ENCODE measurements around the gene PEX13. TPM values are rescaled to one million over a fixed set of nuclear protein-coding genes. Genes with fewer than 3 reads are reported as not detected.
A peak's percentile ranks its signal among the peaks of the same experiment; 100 is the strongest.
"Not testable (repeated sequence)": the region's sequence is repeated elsewhere in the genome, so short reads cannot be mapped to it uniquely, and the experiment has no call there.

The PEX13 gene
- polyA plus RNA-seq, 3 donors from 2014 or later = 9.1 to 16.3 (median 9.7) TPM

GRCh38 chr2:60987656-60988055 lies 29.9 kb upstream of the PEX13 start:
- Mint-ChIP-seq H3K27ac (peak overlapping the region in 1 of 6 donors; percentile 53), H3K4me1 (peaks cover 4 to 18% of the 10 kb centered on the region in 2 donors), H3K36me3 (peaks cover 6 to 21% (median 20%) of the 10 kb centered on the region in 3 donors)
- H3K9me3 Mint-ChIP-seq; H3K27me3 Mint-ChIP-seq (ENCODE audit: low read depth in 3 of 3); DNase-seq; H3K4me3 Mint-ChIP-seq: not testable (repeated sequence)

GRCh38 chr2:60989259-60989658 lies 28.3 kb upstream of the PEX13 start:
- no peak for DNase-seq
- peaks cover 6 to 24% (median 18%) of the 10 kb centered on the region in 3 donors for H3K36me3 Mint-ChIP-seq
- peak overlapping the region in 3 of 6 donors; percentile 3 to 44 (median 28) for H3K27ac Mint-ChIP-seq
- H3K9me3 Mint-ChIP-seq = peaks cover 0 to 4% (median 0%) of the 10 kb centered on the region in 6 donors
- H3K4me1 Mint-ChIP-seq = peaks cover 16 to 34% of the 10 kb centered on the region in 2 donors
- peaks cover 2 to 6% (median 3%) of the 10 kb centered on the region in 3 donors for H3K27me3 Mint-ChIP-seq (ENCODE audit: low read depth in 3 of 3)
- no peak overlapping the region for H3K4me3 Mint-ChIP-seq

GRCh38 chr2:60991644-60992043 lies 25.9 kb upstream of the PEX13 start:
- Mint-ChIP-seq H3K36me3 (peaks cover 3 to 20% (median 18%) of the 10 kb centered on the region in 3 donors), H3K4me1 (peaks cover 16 to 35% of the 10 kb centered on the region in 2 donors), H3K4me3 (peak overlapping the region in 1 of 5 donors; percentile 5), H3K27ac (peak overlapping the region; percentile 60 to 99 (median 97)), H3K27me3 (ENCODE audit: low read depth in 3 of 3) (peaks cover 2 to 6% (median 3%) of the 10 kb centered on the region in 3 donors), H3K9me3 (peaks cover 0 to 4% (median 0%) of the 10 kb centered on the region in 6 donors)
- DNase-seq = no peak

GRCh38 chr2:60992985-60993392 lies 24.5 kb upstream of the PEX13 start:
- H3K4me1 Mint-ChIP-seq = peaks cover 18 to 40% of the 10 kb centered on the region in 2 donors
- H3K9me3 Mint-ChIP-seq = peaks cover 0 to 4% (median 0%) of the 10 kb centered on the region in 6 donors
- peaks cover 3 to 15% (median 12%) of the 10 kb centered on the region in 3 donors for H3K36me3 Mint-ChIP-seq
- H3K27me3 Mint-ChIP-seq (ENCODE audit: low read depth in 3 of 3) = peaks cover 2 to 5% (median 3%) of the 10 kb centered on the region in 3 donors
- H3K4me3 Mint-ChIP-seq = peak overlapping the region; percentile 71 to 94 (median 81)
- H3K27ac Mint-ChIP-seq = peak overlapping the region; percentile 94 to 99 (median 97)
- DNase-seq = peak; percentile 77 to 82 (median 79)

GRCh38 chr2:60994131-60994530 lies 23.4 kb upstream of the PEX13 start:
- H3K36me3 Mint-ChIP-seq = peaks cover 3 to 15% (median 12%) of the 10 kb centered on the region in 3 donors
- peak overlapping the region; percentile 72 to 99 (median 96) for H3K27ac Mint-ChIP-seq
- peak overlapping the region in 4 of 5 donors; percentile 10 to 41 (median 20) for H3K4me3 Mint-ChIP-seq
- H3K9me3 Mint-ChIP-seq = peaks cover 0 to 4% (median 0%) of the 10 kb centered on the region in 6 donors
- H3K27me3 Mint-ChIP-seq (ENCODE audit: low read depth in 3 of 3) = peaks cover 2 to 5% (median 3%) of the 10 kb centered on the region in 3 donors
- DNase-seq = no peak
- H3K4me1 Mint-ChIP-seq = peaks cover 18 to 46% of the 10 kb centered on the region in 2 donors

- peaks cover 1 to 7% (median 5%) of the 10 kb centered on the region in 3 donors for H3K36me3 Mint-ChIP-seq
- no peak overlapping the region for H3K4me3 Mint-ChIP-seq
- DNase-seq = peak; percentile 58 to 62 (median 61)
- H3K27ac Mint-ChIP-seq = peak overlapping the region in 4 of 6 donors; percentile 45 to 57 (median 54)
- no peaks in the 10 kb centered on the region for H3K27me3 Mint-ChIP-seq (ENCODE audit: low read depth in 3 of 3)
- H3K9me3 Mint-ChIP-seq = no peaks in the 10 kb centered on the region
- peaks cover 4 to 16% of the 10 kb centered on the region in 2 donors for H3K4me1 Mint-ChIP-seq
These were observed 18.6 kb upstream of the PEX13 start for GRCh38 chr2:60998628-60999545.

GRCh38 chr2:61005736-61006135 lies 11.8 kb upstream of the PEX13 start:
- Mint-ChIP-seq H3K4me3 (no peak overlapping the region), H3K27ac (no peak overlapping the region), H3K9me3 (no peaks in the 10 kb centered on the region), H3K27me3 (ENCODE audit: low read depth in 3 of 3) (no peaks in the 10 kb centered on the region), H3K36me3 (peaks cover 8 to 20% (median 8%) of the 10 kb centered on the region in 3 donors), H3K4me1 (no peaks in the 10 kb centered on the region)
- no peak for DNase-seq

GRCh38 chr2:61006486-61007105 lies 10.9 kb upstream of the PEX13 start:
- DNase-seq = no peak
- no peaks in the 10 kb centered on the region for H3K4me1 Mint-ChIP-seq
- no peak overlapping the region for H3K4me3 Mint-ChIP-seq
- H3K9me3 Mint-ChIP-seq = no peaks in the 10 kb centered on the region
- H3K27me3 Mint-ChIP-seq (ENCODE audit: low read depth in 3 of 3) = no peaks in the 10 kb centered on the region
- H3K27ac Mint-ChIP-seq = no peak overlapping the region
- peaks cover 8 to 19% (median 8%) of the 10 kb centered on the region in 3 donors for H3K36me3 Mint-ChIP-seq

GRCh38 chr2:61009355-61009754 lies 8.2 kb upstream of the PEX13 start:
- Mint-ChIP-seq H3K36me3 (peaks cover 4 to 15% (median 8%) of the 10 kb centered on the region in 3 donors), H3K4me3 (no peak overlapping the region), H3K27me3 (ENCODE audit: low read depth in 3 of 3) (no peaks in the 10 kb centered on the region), H3K9me3 (no peaks in the 10 kb centered on the region), H3K4me1 (no peaks in the 10 kb centered on the region), H3K27ac (no peak overlapping the region)
- no peak for DNase-seq

GRCh38 chr2:61011678-61012077 lies 5.8 kb upstream of the PEX13 start:
- Mint-ChIP-seq H3K4me1 (peaks cover 8 to 13% of the 10 kb centered on the region in 2 donors), H3K9me3 (no peaks in the 10 kb centered on the region), H3K27ac (no peak overlapping the region), H3K27me3 (ENCODE audit: low read depth in 3 of 3) (no peaks in the 10 kb centered on the region), H3K4me3 (no peak overlapping the region), H3K36me3 (peaks cover 4 to 6% (median 5%) of the 10 kb centered on the region in 3 donors)
- DNase-seq = no peak

- peaks cover 14 to 20% of the 10 kb centered on the region in 2 donors for H3K4me1 Mint-ChIP-seq
- H3K27me3 Mint-ChIP-seq (ENCODE audit: low read depth in 3 of 3); DNase-seq; H3K36me3 Mint-ChIP-seq; H3K9me3 Mint-ChIP-seq; H3K4me3 Mint-ChIP-seq; H3K27ac Mint-ChIP-seq: not testable (repeated sequence)
These were observed 5.2 kb upstream of the PEX13 start for GRCh38 chr2:61012303-61012702.

GRCh38 chr2:61013382-61013781 lies 4.1 kb upstream of the PEX13 start:
- Mint-ChIP-seq H3K36me3 (peaks cover 4% of the 10 kb centered on the region in 3 donors), H3K27me3 (ENCODE audit: low read depth in 3 of 3) (peaks cover 2 to 9% (median 4%) of the 10 kb centered on the region in 3 donors), H3K27ac (peak overlapping the region in 1 of 6 donors; percentile 51), H3K9me3 (no peaks in the 10 kb centered on the region), H3K4me3 (no peak overlapping the region), H3K4me1 (peaks cover 18 to 27% of the 10 kb centered on the region in 2 donors)
- DNase-seq = no peak

- peak overlapping the region in 4 of 5 donors; percentile 6 to 99 (median 30) for H3K4me3 Mint-ChIP-seq
- DNase-seq = no peak
- H3K36me3 Mint-ChIP-seq = no peaks in the 10 kb centered on the region
- peaks cover 2 to 9% (median 4%) of the 10 kb centered on the region in 3 donors for H3K27me3 Mint-ChIP-seq (ENCODE audit: low read depth in 3 of 3)
- H3K9me3 Mint-ChIP-seq = no peaks in the 10 kb centered on the region
- H3K4me1 Mint-ChIP-seq = peaks cover 29 to 41% of the 10 kb centered on the region in 2 donors
- no peak overlapping the region for H3K27ac Mint-ChIP-seq
These were observed 2.8 kb upstream of the PEX13 start for GRCh38 chr2:61014763-61015162.
